MCF 10A (cell line): Measurements from ENCODE around the gene GAD2. TPM values are rescaled to one million over a fixed set of nuclear protein-coding genes. Genes with fewer than 3 reads are reported as not detected.

Experiments
- BruUV-seq: library from RNA; stranded (reverse); fragments of 400-500 nt; replicated peaks from 2 replicates; lab custom pipeline; 2021; lab: Mats Ljungman, UMichigan
- CTCF ChIA-PET: fragments of 300-600 bp; sonication (Branson Sonifier 250); formaldehyde crosslinking; extraction: SDS; loops from one replicate; lab custom pipeline; 2021; ENCODE audit warnings: antibody characterized with exemption, inconsistent platforms; lab: Yijun Ruan, JAX
- POLR2A ChIA-PET: fragments of 300-600, 350-650 bp; sonication (Branson Sonifier 250); formaldehyde crosslinking; extraction: SDS; loops from one replicate; lab custom pipeline; 2020; ENCODE audit warnings: antibody characterized with exemption, inconsistent platforms; lab: Yijun Ruan, JAX
- DNase-seq: peaks from one replicate; pipeline ENCODE4 v3.0.0-alpha.2; 2018; ENCODE audit not compliant: unreplicated experiment
- H3K27ac Mint-ChIP-seq: one replicate; pipeline ENCODE4 v1.8.0; 2022; ENCODE audit warnings: mild to moderate bottlenecking, low read depth, mixed read lengths; ENCODE audit not compliant: unreplicated experiment
- H3K27me3 Mint-ChIP-seq: one replicate; pipeline ENCODE4 v1.8.0; 2022; ENCODE audit warnings: mixed read lengths; ENCODE audit not compliant: insufficient read depth, unreplicated experiment
- H3K36me3 Mint-ChIP-seq: one replicate; pipeline ENCODE4 v1.8.0; 2022; ENCODE audit warnings: mild to moderate bottlenecking, moderate library complexity, mixed read lengths; ENCODE audit not compliant: insufficient read depth, unreplicated experiment
- H3K4me1 Mint-ChIP-seq: one replicate; pipeline ENCODE4 v1.8.0; 2022; ENCODE audit warnings: mixed read lengths; ENCODE audit not compliant: insufficient read depth, unreplicated experiment
- H3K4me3 Mint-ChIP-seq: one replicate; pipeline ENCODE4 v1.8.0; 2022; ENCODE audit warnings: mild to moderate bottlenecking, moderate library complexity, mixed read lengths; ENCODE audit not compliant: unreplicated experiment
- H3K9me3 Mint-ChIP-seq: one replicate; pipeline ENCODE4 v1.8.0; 2022; ENCODE audit warnings: mixed read lengths; ENCODE audit not compliant: unreplicated experiment
- CTCF ChIP-seq: fragments of 200-600 bp; IDR thresholded peaks from one replicate; pipeline ENCODE4 v1.8.0; 2022; ENCODE audit warnings: antibody characterized with exemption, mild to moderate bottlenecking; ENCODE audit not compliant: unreplicated experiment
- intact Hi-C: fragments of 100-400 bp; cut with micrococcal nuclease; formaldehyde crosslinking; loops from 2 replicates; pipeline ENCODE4 v1.14.1; 2022
- total RNA-seq: library from RNA; stranded (reverse); gene quantifications from 2 replicates; pipeline ENCODE4 v1.2.3, GENCODE V29; 2022

The GAD2 gene
- total RNA-seq, 1 experiment from 2014 or later, result not detected

GRCh38 chr10:26331371-26331770, 114.8 kb downstream of the GAD2 start:
- no peak for DNase-seq
- intact Hi-C loops, result loop anchor here (10.0 kb wide), 1 partner anchor 363 kb away; the partner anchor contains the start of gene PDSS1
- Mint-ChIP-seq H3K9me3 (no peaks in the 10 kb centered on the region), H3K4me3 (no peak overlapping the region), H3K27me3 (peaks cover 73% of the 10 kb centered on the region), H3K27ac (no peak overlapping the region), H3K4me1 (no peaks in the 10 kb centered on the region), H3K36me3 (no peaks in the 10 kb centered on the region)
- TF ChIP-seq CTCF, result no peak
- ChIA-PET CTCF (interaction anchor here (11.5 kb wide), 1 partner anchor 226 kb away, joined by 127 read pairs; no protein-coding TSS in a partner anchor), POLR2A (interaction anchor here (1.8 kb wide), 1 partner anchor 225 kb away, joined by 7 read pairs; no protein-coding TSS in a partner anchor)
- BruUV-seq, result no TSS peak

DNA sequence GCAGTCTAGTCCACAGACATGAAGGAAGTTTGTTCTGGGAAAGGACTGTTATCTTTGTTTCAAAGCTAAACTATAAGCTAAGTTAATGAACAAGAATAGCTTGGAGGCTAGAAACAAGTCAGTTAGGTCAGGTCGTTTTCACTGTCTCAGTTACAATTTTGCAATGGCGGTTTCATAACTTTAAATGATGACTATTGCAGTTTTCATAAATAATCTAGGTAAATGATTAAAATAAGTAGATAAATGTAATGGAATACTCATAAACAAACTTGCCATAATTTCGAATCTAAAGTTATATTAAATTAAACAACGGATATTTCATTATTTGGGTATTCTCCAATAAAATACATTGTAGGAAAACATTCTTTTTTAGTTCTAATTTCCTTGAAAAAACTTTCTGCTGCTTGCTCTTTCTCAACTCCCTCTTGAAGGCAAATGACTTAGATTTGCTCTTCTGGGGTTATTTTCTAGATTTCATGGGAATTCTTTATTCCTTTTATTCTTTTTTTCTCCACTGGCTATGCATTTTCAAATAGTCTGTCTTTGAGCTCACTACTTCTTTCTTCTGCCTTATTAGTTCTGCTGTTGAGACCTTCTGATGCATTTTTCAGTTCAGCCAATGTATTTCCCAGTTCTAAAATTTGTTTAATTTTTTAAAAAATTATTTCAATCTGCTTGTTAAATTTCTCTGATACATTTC, 117.8 kb downstream of the GAD2 start:
- intact Hi-C loops, result loop anchor here (2.0 to 10.0 kb wide), 2 partner anchors 360 to 392 kb away; partner anchors contain the start of gene PDSS1
- POLR2A ChIA-PET, result interaction anchor here (1.6 kb wide), 1 partner anchor 11 kb away, joined by 3 read pairs; no protein-coding TSS in a partner anchor
- no peaks in the 10 kb centered on the region for H3K9me3 Mint-ChIP-seq

DNA sequence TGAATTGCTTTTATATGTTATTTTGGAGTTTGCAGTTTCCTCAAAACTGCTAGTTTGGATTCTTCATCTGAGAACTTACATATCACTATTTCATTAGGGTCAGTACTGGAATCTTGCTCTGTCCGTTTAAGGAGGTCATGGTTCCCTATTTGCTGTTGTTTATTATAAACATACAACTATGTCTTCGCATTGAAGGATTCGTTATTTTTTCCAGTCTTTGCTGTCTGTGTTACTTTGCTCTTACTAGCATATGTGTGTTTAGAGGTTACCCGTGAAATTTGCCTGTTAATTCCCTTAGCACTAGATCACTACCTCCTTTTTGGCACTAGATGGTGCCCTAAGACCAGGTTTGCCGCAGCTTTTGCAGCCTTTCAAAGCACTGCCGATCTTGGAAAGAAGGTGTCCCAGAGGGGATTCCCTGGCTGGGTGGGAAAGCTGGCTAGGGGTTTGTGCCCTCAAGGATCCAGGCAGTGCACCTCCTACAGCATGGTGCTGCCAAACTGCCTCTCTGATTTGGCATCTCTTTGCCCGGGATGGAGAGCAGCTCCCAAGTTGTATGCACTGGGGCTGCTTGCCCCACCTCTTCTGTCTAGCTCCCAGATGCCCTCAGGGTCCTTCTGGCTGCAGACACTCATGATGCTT, 118.5 kb downstream of the GAD2 start:
- ChIA-PET POLR2A (interaction anchor here (0.9 to 1.6 kb wide), 3 partner anchors 10 to 225 kb away, joined by 3 to 8 read pairs (median 3); no protein-coding TSS in a partner anchor), CTCF (interaction anchor here (0.6 to 11.5 kb wide), 7 partner anchors 12 to 599 kb away, joined by 3 to 127 read pairs (median 3); no protein-coding TSS in a partner anchor)
- H3K9me3 Mint-ChIP-seq, result no peaks in the 10 kb centered on the region
- peak; percentile 66 for DNase-seq
- no TSS peak for BruUV-seq
- no peaks in the 10 kb centered on the region for H3K36me3 Mint-ChIP-seq
- H3K4me1 Mint-ChIP-seq, result no peaks in the 10 kb centered on the region
- intact Hi-C loops, result loop anchor here (1.0 to 10.0 kb wide), 5 partner anchors 152 to 547 kb away; partner anchors contain the start of gene PDSS1
- H3K27ac Mint-ChIP-seq, result no peak overlapping the region
- peak; percentile 87 for TF ChIP-seq CTCF
- H3K27me3 Mint-ChIP-seq, result peaks cover 36% of the 10 kb centered on the region
- no peak overlapping the region for H3K4me3 Mint-ChIP-seq

More for the DNA sequence above, 117.8 kb downstream of the GAD2 start:
- no peak for DNase-seq
- Mint-ChIP-seq H3K36me3 (no peaks in the 10 kb centered on the region), H3K4me1 (no peaks in the 10 kb centered on the region), H3K4me3 (no peak overlapping the region), H3K27ac (no peak overlapping the region), H3K27me3 (peaks cover 42% of the 10 kb centered on the region)
- no peak for TF ChIP-seq CTCF
- BruUV-seq, result no TSS peak
- CTCF ChIA-PET, result interaction anchor here (1.3 to 11.5 kb wide), 2 partner anchors 223 to 459 kb away, joined by 3 to 127 read pairs; no protein-coding TSS in a partner anchor
